ENCODE data around the gene TRIM54. TPM values are rescaled to one million over a fixed set of nuclear protein-coding genes. Genes with fewer than 3 reads are reported as not detected.

TRIM54 gene
- total and polyA plus RNA-seq, 9 of the 15 experiments (the other 6 are each of a cell fraction or from before 2014, with no cell fraction given): not detected

DNA sequence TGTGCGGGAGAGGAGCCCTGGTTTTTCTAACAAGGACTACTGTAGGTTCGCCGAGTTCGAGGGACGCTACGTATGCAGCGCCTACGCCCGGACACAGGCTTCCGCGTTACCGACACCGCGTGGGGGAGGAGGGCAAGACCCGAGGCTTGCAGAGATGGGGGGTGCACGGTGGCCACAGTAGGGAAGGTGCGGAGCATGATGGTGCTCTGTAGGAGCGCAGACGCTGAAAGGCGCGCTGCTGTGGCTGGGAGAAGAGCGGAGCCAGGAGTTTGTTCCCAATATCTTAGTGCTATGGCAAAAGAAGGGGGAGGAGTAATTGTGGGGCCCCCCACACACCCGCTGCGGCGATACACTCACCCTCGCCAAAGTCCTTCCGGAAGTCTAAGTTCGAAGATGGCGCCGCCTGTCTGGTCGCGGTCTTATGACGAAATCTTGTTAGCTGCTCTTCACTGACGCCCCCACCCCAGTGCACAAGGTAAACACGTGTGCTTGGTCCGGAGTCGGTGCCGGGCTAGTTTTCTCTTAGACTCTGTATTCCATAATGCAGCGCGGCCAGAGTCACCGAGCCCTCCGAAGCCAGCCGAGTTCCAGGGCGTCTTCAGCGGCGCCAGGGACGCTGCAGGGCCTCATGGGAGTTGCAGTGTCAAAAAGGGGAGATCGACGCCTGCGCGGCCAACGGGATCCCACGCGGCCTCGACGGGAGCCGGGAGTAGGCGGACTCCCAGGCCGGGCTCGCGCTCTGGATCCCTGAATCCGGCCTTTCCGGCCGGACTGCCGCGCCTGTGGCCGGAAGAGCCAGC lies 74.4 kb downstream of the TRIM54 start, which contains the start of gene GTF3C2 (continued):
- TF ChIP-seq RUNX1 (IDR thresholded peaks at IDR 0.05; ENCODE audit: low read depth) (no peak), ETV6 (IDR thresholded peaks at IDR 0.05; ENCODE audit: borderline replicate concordance in 1 of 2, low read depth in 2 of 2, low read length in 1 of 2) (no peak; a peak in 1 of 4 replicates), ETV6 (CRISPR knock-in tag; IDR thresholded peaks at IDR 0.05; ENCODE audit: borderline replicate concordance) (no peak), ZKSCAN3 (CRISPR knock-in tag; IDR thresholded peaks at IDR 0.05) (no peak), SREBF1 (IDR thresholded peaks at IDR 0.05; ENCODE audit: borderline replicate concordance, low read depth, low read length) (no peak), BMI1 (IDR thresholded peaks at IDR 0.05; ENCODE audit: low read length) (0 out of 2 replicates have a peak, but pooled peaks have one; percentile 38), ZNF830 (CRISPR knock-in tag; IDR thresholded peaks at IDR 0.05) (peak; percentile 61; the same call in 1 of the 2 replicates), CEBPB (tag; IDR thresholded peaks at IDR 0.05) (peak; percentile 86), NFE2 (IDR thresholded peaks at IDR 0.05; ENCODE audit: low read depth) (no peak), ZC3H11A (IDR thresholded peaks at IDR 0.05; ENCODE audit: low read depth, low read length) (no peak), IRF2 (CRISPR knock-in tag; IDR thresholded peaks at IDR 0.05) (no peak)
- TF ChIP-seq, protein P1, sequence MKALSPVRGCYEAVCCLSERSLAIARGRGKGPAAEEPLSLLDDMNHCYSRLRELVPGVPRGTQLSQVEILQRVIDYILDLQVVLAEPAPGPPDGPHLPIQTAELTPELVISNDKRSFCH (CRISPR knock-in tag; IDR thresholded peaks at IDR 0.05): no peak
- TF ChIP-seq, protein P1 (tag; IDR thresholded peaks at IDR 0.05): peak; percentile 62
- TF ChIP-seq, protein P2, sequence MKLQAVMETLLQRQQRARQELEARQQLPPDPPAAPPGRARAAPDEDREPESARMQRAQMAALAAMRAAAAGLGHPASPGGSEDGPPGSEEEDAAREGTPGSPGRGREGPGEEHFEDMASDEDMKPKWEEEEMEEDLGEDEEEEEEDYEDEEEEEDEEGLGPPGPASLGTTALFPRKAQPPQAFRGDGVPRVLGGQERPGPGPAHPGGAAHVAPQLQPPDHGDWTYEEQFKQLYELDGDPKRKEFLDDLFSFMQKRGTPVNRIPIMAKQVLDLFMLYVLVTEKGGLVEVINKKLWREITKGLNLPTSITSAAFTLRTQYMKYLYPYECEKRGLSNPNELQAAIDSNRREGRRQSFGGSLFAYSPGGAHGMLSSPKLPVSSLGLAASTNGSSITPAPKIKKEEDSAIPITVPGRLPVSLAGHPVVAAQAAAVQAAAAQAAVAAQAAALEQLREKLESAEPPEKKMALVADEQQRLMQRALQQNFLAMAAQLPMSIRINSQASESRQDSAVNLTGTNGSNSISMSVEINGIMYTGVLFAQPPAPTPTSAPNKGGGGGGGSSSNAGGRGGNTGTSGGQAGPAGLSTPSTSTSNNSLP (IDR thresholded peaks at IDR 0.05; ENCODE audit: borderline replicate concordance, low read depth, low read length): no peak
- TF ChIP-seq, protein P3, sequence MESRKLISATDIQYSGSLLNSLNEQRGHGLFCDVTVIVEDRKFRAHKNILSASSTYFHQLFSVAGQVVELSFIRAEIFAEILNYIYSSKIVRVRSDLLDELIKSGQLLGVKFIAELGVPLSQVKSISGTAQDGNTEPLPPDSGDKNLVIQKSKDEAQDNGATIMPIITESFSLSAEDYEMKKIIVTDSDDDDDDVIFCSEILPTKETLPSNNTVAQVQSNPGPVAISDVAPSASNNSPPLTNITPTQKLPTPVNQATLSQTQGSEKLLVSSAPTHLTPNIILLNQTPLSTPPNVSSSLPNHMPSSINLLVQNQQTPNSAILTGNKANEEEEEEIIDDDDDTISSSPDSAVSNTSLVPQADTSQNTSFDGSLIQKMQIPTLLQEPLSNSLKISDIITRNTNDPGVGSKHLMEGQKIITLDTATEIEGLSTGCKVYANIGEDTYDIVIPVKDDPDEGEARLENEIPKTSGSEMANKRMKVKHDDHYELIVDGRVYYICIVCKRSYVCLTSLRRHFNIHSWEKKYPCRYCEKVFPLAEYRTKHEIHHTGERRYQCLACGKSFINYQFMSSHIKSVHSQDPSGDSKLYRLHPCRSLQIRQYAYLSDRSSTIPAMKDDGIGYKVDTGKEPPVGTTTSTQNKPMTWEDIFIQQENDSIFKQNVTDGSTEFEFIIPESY (CRISPR knock-in tag; IDR thresholded peaks at IDR 0.05): peak; percentile 12; the same call in 1 of the 2 replicates
- TF ChIP-seq, protein P4, sequence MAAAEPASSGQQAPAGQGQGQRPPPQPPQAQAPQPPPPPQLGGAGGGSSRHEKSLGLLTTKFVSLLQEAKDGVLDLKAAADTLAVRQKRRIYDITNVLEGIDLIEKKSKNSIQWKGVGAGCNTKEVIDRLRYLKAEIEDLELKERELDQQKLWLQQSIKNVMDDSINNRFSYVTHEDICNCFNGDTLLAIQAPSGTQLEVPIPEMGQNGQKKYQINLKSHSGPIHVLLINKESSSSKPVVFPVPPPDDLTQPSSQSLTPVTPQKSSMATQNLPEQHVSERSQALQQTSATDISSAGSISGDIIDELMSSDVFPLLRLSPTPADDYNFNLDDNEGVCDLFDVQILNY (CRISPR knock-in tag; IDR thresholded peaks at IDR 0.05): peak; percentile 75
- TF ChIP-seq, protein P5, sequence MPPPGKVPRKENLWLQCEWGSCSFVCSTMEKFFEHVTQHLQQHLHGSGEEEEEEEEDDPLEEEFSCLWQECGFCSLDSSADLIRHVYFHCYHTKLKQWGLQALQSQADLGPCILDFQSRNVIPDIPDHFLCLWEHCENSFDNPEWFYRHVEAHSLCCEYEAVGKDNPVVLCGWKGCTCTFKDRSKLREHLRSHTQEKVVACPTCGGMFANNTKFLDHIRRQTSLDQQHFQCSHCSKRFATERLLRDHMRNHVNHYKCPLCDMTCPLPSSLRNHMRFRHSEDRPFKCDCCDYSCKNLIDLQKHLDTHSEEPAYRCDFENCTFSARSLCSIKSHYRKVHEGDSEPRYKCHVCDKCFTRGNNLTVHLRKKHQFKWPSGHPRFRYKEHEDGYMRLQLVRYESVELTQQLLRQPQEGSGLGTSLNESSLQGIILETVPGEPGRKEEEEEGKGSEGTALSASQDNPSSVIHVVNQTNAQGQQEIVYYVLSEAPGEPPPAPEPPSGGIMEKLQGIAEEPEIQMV (tag; conservative IDR thresholded peaks at IDR 0.05; ENCODE audit: low read depth): no peak
- TF ChIP-seq, protein P6, sequence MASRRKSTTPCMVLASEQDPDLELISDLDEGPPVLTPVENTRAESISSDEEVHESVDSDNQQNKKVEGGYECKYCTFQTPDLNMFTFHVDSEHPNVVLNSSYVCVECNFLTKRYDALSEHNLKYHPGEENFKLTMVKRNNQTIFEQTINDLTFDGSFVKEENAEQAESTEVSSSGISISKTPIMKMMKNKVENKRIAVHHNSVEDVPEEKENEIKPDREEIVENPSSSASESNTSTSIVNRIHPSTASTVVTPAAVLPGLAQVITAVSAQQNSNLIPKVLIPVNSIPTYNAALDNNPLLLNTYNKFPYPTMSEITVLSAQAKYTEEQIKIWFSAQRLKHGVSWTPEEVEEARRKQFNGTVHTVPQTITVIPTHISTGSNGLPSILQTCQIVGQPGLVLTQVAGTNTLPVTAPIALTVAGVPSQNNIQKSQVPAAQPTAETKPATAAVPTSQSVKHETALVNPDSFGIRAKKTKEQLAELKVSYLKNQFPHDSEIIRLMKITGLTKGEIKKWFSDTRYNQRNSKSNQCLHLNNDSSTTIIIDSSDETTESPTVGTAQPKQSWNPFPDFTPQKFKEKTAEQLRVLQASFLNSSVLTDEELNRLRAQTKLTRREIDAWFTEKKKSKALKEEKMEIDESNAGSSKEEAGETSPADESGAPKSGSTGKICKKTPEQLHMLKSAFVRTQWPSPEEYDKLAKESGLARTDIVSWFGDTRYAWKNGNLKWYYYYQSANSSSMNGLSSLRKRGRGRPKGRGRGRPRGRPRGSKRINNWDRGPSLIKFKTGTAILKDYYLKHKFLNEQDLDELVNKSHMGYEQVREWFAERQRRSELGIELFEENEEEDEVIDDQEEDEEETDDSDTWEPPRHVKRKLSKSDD (conservative IDR thresholded peaks at IDR 0.05; ENCODE audit: low read length): 0 out of 2 replicates have a peak, but pooled peaks have one; percentile 4
